Endothelial cell of umbilical vein (primary cell): Measurements from ENCODE around the gene FABP2. TPM values are rescaled to one million over a fixed set of nuclear protein-coding genes. Genes with fewer than 3 reads are reported as not detected.
"Not testable (repeated sequence)": the region's sequence is repeated elsewhere in the genome, so short reads cannot be mapped to it uniquely, and the experiment has no call there.

Experiments used
- BruUV-seq: library from RNA; stranded (reverse); fragments of 400-500 nt; replicated peaks from 2 replicates; lab custom pipeline; 2021; lab: Mats Ljungman, UMichigan
- CTCF ChIA-PET: fragments of 300-600, 350-600 bp; sonication (Branson Sonifier 250); formaldehyde crosslinking; loops from one replicate; lab custom pipeline; 2021; ENCODE audit warnings: antibody characterized with exemption, inconsistent platforms; lab: Charles Lee
- POLR2A ChIA-PET: fragments of 300-600, 350-600 bp; sonication (Branson Sonifier 250); formaldehyde crosslinking; loops from one replicate; lab custom pipeline; 2021; ENCODE audit warnings: antibody characterized with exemption, inconsistent platforms; lab: Charles Lee
- DNase-seq: peaks from one replicate; pipeline ENCODE4 v3.0.0-alpha.2; 2011; ENCODE audit warnings: low read depth, low spot score
- FAIRE-seq: peaks from 2 replicates; lab custom pipeline; 2011; peaks lifted over from hg19 to GRCh38; lab: Jason Lieb, UNC
- H2AFZ ChIP-seq: 2 replicates; pipeline ENCODE4 v1.6.0; 2012; ENCODE audit warnings: low read depth, low read length, control low read depth, inconsistent platforms
- H3K27ac ChIP-seq: 2 replicates; pipeline ENCODE4 v1.5.1; 2011; ENCODE audit warnings: low read depth, mild to moderate bottlenecking, control low read depth, low read length, moderate library complexity; ENCODE audit not compliant: insufficient read depth
- H3K27me3 ChIP-seq, 2 experiments: 2 replicates each; pipeline versions ENCODE4 v1.6.0 to v1.6.1; 2011; ENCODE audit warnings: low read length in 2 of 2, mixed read lengths in 1 of 2; ENCODE audit not compliant: control insufficient read depth in 2 of 2, insufficient read depth in 2 of 2
- H3K36me3 ChIP-seq, 2 experiments: 2 replicates in 1 of 2; 3 replicates in 1 of 2; pipeline ENCODE4 v1.5.1; 2011; ENCODE audit warnings: low read length in 2 of 2, mild to moderate bottlenecking in 1 of 2, moderate library complexity in 1 of 2; ENCODE audit not compliant: control insufficient read depth in 2 of 2, insufficient read depth in 2 of 2; ENCODE audit errors: extremely low read depth in 1 of 2
- H3K4me1 ChIP-seq: 3 replicates; pipeline ENCODE4 v1.5.1; 2011; ENCODE audit warnings: mild to moderate bottlenecking, low read length; ENCODE audit not compliant: control insufficient read depth, insufficient read depth; ENCODE audit errors: extremely low read depth
- H3K4me2 ChIP-seq: 2 replicates; pipeline ENCODE4 v1.6.1; 2011; ENCODE audit warnings: low read length, control low read depth, mixed read lengths; ENCODE audit not compliant: insufficient read depth
- H3K4me3 ChIP-seq, 3 experiments: fragments of 200-600 bp in 1 of 3; sonication (generic), shearing (Covaris generic) in 1 of 3; replicated peaks in 1 of 3; 2 replicates each; pipeline ENCODE4 v1.5.1; 2011 to 2016; ENCODE audit warnings: control low read depth in 3 of 3, low read length in 3 of 3, mild to moderate bottlenecking in 2 of 3, inconsistent platforms in 1 of 3, low read depth in 1 of 3, moderate library complexity in 1 of 3; ENCODE audit not compliant: insufficient read depth in 1 of 3
- H3K79me2 ChIP-seq: 2 replicates; pipeline ENCODE4 v1.6.0; 2012; ENCODE audit warnings: low read length, inconsistent platforms; ENCODE audit not compliant: control insufficient read depth, insufficient read depth
- H3K9ac ChIP-seq: replicated peaks from 2 replicates; pipeline ENCODE3; 2011; ENCODE audit warnings: low read length, control low read depth; ENCODE audit not compliant: insufficient read depth; ENCODE audit errors: extremely low read depth
- H3K9me1 ChIP-seq: replicated peaks from 3 replicates; pipeline ENCODE4 v1.6.0; 2011; ENCODE audit warnings: mild to moderate bottlenecking, low read length; ENCODE audit not compliant: control insufficient read depth, insufficient read depth; ENCODE audit errors: extremely low read depth
- H3K9me3 ChIP-seq: replicated peaks from 2 replicates; pipeline ENCODE4 v1.5.1; 2012; ENCODE audit warnings: low read length, inconsistent platforms; ENCODE audit not compliant: control insufficient read depth, insufficient read depth
- H4K20me1 ChIP-seq: replicated peaks from 2 replicates; pipeline ENCODE3; 2011; ENCODE audit warnings: mild to moderate bottlenecking, low read length; ENCODE audit not compliant: control insufficient read depth, insufficient read depth; ENCODE audit errors: extremely low read depth
- dilution Hi-C: fragments of 300-500 bp; cut with MboI; formaldehyde crosslinking; loops from one replicate; pipeline ENCODE4 v1.15.0; 2019; ENCODE audit warnings: low sequenced_read_pairs; ENCODE audit not compliant: extremely low pct_ligation_motif_present
- intact Hi-C: fragments of 100-400 bp; cut with micrococcal nuclease; formaldehyde crosslinking; loops from one replicate; pipeline ENCODE4 v1.10.0; 2022
- polyA plus RNA-seq, 4 experiments: library from polyadenylated mRNA; depleted of rRNA in 3 of 4; stranded (reverse) in 3 of 4; unstranded in 1 of 4; fragments of >200 nt; gene quantifications; 2 replicates each; pipeline versions ENCODE4 v1.2.1 to v1.2.3, GENCODE V29; 2011 to 2012; ENCODE audit warnings: missing spikeins in 1 of 4
- total RNA-seq: library from RNA; stranded (reverse); gene quantifications from 2 replicates; pipeline ENCODE4 v1.2.3, GENCODE V29; 2021

FABP2 gene
- total and polyA plus RNA-seq, 2 donors (not counting 3 experiments of a cell fraction or from before 2014, with no cell fraction given): not detected

DNA sequence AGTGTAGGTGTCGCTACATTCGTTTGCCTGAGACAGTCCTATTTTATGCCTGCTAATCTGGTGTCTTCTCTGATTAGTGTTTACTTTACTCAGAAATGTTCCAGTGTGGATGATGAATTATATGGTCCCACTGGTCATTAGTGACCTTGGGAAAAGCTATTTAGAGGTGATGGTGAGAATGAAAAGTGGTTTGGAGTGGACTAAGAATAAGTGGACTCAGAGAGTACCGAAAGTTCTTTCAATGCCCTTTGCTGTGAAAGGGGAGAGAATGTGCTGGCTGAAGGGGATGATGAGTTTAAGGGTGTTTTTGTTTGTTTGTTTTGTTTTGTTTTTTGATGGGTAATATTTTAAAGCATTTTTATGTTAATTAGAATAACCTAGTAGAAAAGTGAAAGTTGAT, 40.5 kb upstream of the FABP2 start:
- POLR2A ChIA-PET, CTCF ChIA-PET, H3K4me1 ChIP-seq, H3K36me3 ChIP-seq, H3K9ac ChIP-seq, H3K27me3 ChIP-seq, DNase-seq, H3K9me3 ChIP-seq, intact Hi-C loops, H4K20me1 ChIP-seq, H2AFZ ChIP-seq, BruUV-seq, H3K4me3 ChIP-seq, H3K79me2 ChIP-seq, H3K9me1 ChIP-seq, dilution Hi-C loops, H3K27ac ChIP-seq, FAIRE-seq, H3K4me2 ChIP-seq: not testable (repeated sequence)

DNA sequence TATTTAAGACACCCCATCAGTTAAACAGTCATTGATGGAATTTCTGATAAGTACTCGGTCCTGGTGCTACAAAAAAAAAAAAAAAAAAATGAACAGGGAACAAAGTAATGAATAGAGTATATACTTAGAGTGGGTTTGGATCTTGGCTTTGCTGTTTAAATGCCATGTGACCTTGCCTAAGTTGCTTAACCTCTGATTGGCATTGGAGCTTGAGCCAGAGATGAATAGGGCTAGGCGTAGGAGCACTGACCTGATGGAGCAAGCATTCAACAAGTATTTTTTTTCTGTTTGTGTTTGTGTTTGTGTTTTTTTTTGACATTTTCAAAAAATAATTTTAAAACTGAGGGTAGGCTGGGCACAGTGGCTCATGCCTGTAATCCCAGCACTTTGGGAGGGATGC, 37.9 kb upstream of the FABP2 start:
- POLR2A ChIA-PET, dilution Hi-C loops, H3K4me3 ChIP-seq, H3K9ac ChIP-seq, H3K4me2 ChIP-seq, H3K79me2 ChIP-seq, CTCF ChIA-PET, H3K27ac ChIP-seq, H3K4me1 ChIP-seq, H2AFZ ChIP-seq, BruUV-seq, DNase-seq, intact Hi-C loops, H3K9me1 ChIP-seq, FAIRE-seq, H3K27me3 ChIP-seq, H4K20me1 ChIP-seq, H3K36me3 ChIP-seq, H3K9me3 ChIP-seq: not testable (repeated sequence)

DNA sequence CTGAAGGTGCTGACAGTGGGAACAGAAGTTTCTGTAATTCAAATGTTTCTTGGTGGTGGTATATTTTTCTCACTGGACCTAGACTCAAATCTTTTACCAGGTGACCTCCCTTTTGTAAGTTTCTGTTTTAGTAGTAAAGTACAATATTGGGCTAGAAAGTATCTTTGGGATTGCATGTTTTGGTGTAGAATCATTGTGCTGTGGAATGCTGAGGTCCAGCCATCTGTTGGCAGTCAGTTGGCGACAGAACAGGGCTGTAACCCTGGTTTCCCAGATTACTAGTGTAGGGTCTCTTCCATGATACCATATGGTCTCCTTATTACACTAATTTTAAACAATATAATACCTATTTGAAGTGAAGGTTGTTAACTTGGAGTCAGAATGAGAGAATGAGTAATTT, 34.9 kb upstream of the FABP2 start:
- dilution Hi-C loops, POLR2A ChIA-PET, intact Hi-C loops: not testable (repeated sequence)

DNA sequence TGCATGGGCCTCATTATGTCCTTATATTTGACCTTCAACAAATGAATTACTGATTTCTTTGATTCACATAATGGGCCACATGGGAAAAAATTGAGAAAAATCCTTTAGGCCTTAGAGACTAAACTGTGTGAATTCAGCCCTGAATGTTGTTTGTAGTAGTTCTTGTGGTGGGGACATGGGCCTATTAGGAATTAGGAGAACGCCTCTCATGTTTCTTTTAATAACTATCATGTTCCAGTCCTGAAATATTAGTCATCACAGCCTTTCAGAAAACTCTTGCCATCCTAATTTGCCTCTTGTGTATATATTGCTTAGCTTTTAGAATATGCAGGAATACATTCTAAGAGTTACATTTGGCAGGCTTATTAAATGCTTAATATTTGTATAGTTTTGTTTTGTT, 34.1 kb upstream of the FABP2 start:
- BruUV-seq: not testable (repeated sequence)

More for the DNA sequence above, 34.9 kb upstream of the FABP2 start:
- H3K27me3 ChIP-seq, H3K79me2 ChIP-seq, H3K9me1 ChIP-seq, DNase-seq, H2AFZ ChIP-seq, H4K20me1 ChIP-seq, CTCF ChIA-PET, H3K4me1 ChIP-seq, BruUV-seq, H3K9ac ChIP-seq, H3K36me3 ChIP-seq, H3K4me2 ChIP-seq, H3K9me3 ChIP-seq, FAIRE-seq, H3K4me3 ChIP-seq, H3K27ac ChIP-seq: not testable (repeated sequence)

More for the DNA sequence above, 34.1 kb upstream of the FABP2 start:
- H3K4me3 ChIP-seq, H3K27ac ChIP-seq, POLR2A ChIA-PET, H3K9ac ChIP-seq, H3K27me3 ChIP-seq, FAIRE-seq, dilution Hi-C loops, H3K9me3 ChIP-seq, H2AFZ ChIP-seq, H3K9me1 ChIP-seq, H3K4me2 ChIP-seq, H3K36me3 ChIP-seq, H4K20me1 ChIP-seq, H3K79me2 ChIP-seq, DNase-seq, CTCF ChIA-PET, H3K4me1 ChIP-seq, intact Hi-C loops: not testable (repeated sequence)
